Measurements from ENCODE around the gene SMIM23.

Gene SMIM23

GRCh38 chr5:171785517-171785916 lies at the start of gene SMIM23:
Gene SMIM23, plus strand, starts transcription at chr5:171785817. Its CDS starts 55 bp downstream, at chr5:171785872.
- in situ Hi-C loops (cut with MboI; ENCODE audit: low sequenced_read_pairs): no loop called here

- in situ Hi-C loops (cut with MboI; ENCODE audit: low sequenced_read_pairs): no loop called here
Measured at GRCh38 chr5:171736976-171737891, 48.4 kb upstream of the SMIM23 start.

GRCh38 chr5:171738501-171738900 lies 47.1 kb upstream of the SMIM23 start:
- in situ Hi-C loops (cut with MboI; ENCODE audit: low sequenced_read_pairs): no loop called here

- in situ Hi-C loops (cut with MboI; ENCODE audit: low sequenced_read_pairs): no loop called here
Measured at GRCh38 chr5:171739271-171739670, 46.3 kb upstream of the SMIM23 start.

- in situ Hi-C loops (cut with MboI; ENCODE audit: low sequenced_read_pairs): no loop called here
Measured at GRCh38 chr5:171743436-171744076, 42.1 kb upstream of the SMIM23 start.

GRCh38 chr5:171744264-171744663 lies 41.4 kb upstream of the SMIM23 start:
- in situ Hi-C loops (cut with MboI; ENCODE audit: low sequenced_read_pairs): no loop called here

GRCh38 chr5:171744882-171745281 lies 40.7 kb upstream of the SMIM23 start:
- in situ Hi-C loops (cut with MboI; ENCODE audit: low sequenced_read_pairs): no loop called here

GRCh38 chr5:171745602-171746001 lies 40.0 kb upstream of the SMIM23 start:
- in situ Hi-C loops (cut with MboI; ENCODE audit: low sequenced_read_pairs): no loop called here

GRCh38 chr5:171747061-171747859 lies 38.4 kb upstream of the SMIM23 start:
- in situ Hi-C loops (cut with MboI; ENCODE audit: low sequenced_read_pairs): no loop called here

GRCh38 chr5:171748720-171749119 lies 36.9 kb upstream of the SMIM23 start:
- in situ Hi-C loops (cut with MboI; ENCODE audit: low sequenced_read_pairs): no loop called here

GRCh38 chr5:171749365-171749764 lies 36.3 kb upstream of the SMIM23 start:
- in situ Hi-C loops (cut with MboI; ENCODE audit: low sequenced_read_pairs): no loop called here

- in situ Hi-C loops (cut with MboI; ENCODE audit: low sequenced_read_pairs): no loop called here
Measured at GRCh38 chr5:171750311-171750788, 35.3 kb upstream of the SMIM23 start.

- in situ Hi-C loops (cut with MboI; ENCODE audit: low sequenced_read_pairs): no loop called here
Measured at GRCh38 chr5:171755354-171755821, 30.2 kb upstream of the SMIM23 start.

GRCh38 chr5:171757853-171758535 lies 27.6 kb upstream of the SMIM23 start:
- in situ Hi-C loops (cut with MboI; ENCODE audit: low sequenced_read_pairs): no loop called here

GRCh38 chr5:171759777-171760176 lies 25.8 kb upstream of the SMIM23 start:
- in situ Hi-C loops (cut with MboI; ENCODE audit: low sequenced_read_pairs): no loop called here

- in situ Hi-C loops (cut with MboI; ENCODE audit: low sequenced_read_pairs): no loop called here
Measured at GRCh38 chr5:171762021-171762608, 23.5 kb upstream of the SMIM23 start.

- in situ Hi-C loops (cut with MboI; ENCODE audit: low sequenced_read_pairs): no loop called here
Measured at GRCh38 chr5:171762903-171763302, 22.7 kb upstream of the SMIM23 start.

- in situ Hi-C loops (cut with MboI; ENCODE audit: low sequenced_read_pairs): no loop called here
Measured at GRCh38 chr5:171764265-171764664, 21.4 kb upstream of the SMIM23 start.

- in situ Hi-C loops (cut with MboI; ENCODE audit: low sequenced_read_pairs): no loop called here
Measured at GRCh38 chr5:171766875-171767274, 18.7 kb upstream of the SMIM23 start.

GRCh38 chr5:171770153-171770552 lies 15.5 kb upstream of the SMIM23 start:
- in situ Hi-C loops (cut with MboI; ENCODE audit: low sequenced_read_pairs): no loop called here

Data from HL-60/S4 (cell line).